ENCODE results near the gene INCA1.

INCA1 gene

DNA sequence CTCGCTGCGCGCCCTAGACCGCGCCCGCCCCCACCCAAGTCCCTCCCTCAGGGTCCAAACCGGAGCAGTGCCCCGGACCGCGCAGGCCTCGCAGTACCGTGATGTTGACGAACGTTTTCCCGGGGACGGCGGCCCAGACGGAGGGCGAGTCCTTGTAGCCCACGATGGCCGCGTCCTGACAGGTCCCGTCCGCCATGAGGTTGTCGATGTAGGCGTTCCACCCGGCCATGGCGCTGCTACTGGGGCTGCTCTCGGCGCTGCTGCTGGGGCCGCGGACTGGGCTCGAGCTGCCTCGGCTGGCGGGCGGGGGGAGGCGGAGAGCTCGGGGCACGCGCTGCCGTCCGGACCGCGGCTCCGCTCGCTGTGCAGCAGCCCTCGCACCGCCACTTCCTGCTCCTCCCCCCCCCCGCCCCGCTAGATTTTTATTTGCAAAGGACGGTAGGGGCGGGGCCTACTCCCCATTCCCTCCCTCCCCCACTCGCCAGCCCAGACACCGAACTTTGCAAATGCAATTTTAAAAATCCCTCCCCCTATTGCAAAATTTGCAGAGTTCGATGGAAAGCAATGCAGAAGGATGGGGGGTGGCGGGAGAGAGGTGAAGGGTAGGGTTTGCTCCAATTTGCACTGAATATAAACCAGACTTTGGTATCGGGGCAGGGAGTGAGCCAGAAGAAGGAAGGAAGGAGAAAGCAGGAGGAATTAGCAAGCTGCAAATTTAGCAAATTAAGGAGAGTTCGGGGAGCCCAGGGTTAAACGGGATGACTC is 49.0 kb downstream of the INCA1 start, which contains the start of gene PFN1:
TSS of gene PFN1 (minus strand) at position 365 of the 765 bp plus-strand sequence. CDS start at position 229, 136 bp downstream.
- DNase-seq (ENCODE audit: low spot score) = peak; percentile 93

DNA sequence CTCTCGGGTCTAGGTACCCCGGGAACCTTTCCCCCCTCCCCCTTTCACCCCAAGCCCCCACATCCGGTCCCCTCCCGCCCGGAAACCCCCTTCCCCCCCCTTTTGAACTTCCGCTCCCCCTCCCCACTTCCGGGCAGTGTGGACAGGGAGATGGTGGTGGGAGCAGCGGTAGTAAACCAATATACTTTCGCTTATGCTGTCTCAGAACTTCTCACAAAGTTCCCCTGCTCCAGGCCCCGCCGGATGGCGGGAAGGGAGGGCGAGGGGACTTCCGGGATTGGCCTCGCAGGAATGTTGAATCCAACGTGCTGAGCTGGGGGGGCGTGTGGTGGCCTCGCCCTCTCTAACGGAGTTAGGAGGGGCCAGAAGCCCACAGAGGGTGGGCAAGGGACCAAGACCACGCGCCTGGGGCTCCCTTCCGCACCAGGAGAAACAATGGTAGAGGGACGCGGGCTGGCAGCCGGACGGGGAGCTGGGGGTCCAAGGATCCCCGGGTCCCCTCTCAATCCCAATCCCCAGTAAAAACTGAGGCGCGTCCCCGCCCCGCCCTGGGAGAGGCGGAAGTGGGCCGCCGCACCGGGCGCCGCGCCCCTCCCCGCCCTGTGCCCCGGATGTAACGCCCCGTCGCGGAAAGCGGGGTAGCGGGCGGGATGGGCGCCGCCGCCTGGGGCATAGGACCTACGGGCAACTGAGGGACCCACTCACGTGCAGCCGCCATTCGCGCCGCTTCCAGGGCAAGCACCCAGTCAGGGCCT is 49.7 kb downstream of the INCA1 start:
- DNase-seq (ENCODE audit: low spot score) = peak; percentile 54

DNA sequence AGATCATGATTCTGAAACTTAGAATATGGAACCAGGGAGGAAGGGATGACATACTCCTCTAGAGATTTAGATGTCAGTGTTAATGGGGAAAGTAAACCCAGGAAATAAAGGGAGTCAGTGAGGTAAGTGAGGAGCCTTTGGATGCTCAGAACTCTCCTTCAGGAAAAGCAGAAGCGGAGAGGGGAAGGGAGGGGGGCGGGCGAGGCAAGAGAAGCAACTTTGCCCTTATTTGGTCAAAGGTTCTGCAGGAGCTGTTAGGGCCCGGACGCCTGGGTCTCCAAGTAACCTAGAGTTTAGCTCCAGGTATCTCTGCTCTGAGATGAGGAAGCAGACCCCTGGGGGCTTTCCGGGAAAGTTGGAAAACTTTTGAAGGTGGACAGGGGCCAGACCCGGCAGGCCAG is 50.3 kb downstream of the INCA1 start:
- no peak for DNase-seq (ENCODE audit: low spot score)

DNA sequence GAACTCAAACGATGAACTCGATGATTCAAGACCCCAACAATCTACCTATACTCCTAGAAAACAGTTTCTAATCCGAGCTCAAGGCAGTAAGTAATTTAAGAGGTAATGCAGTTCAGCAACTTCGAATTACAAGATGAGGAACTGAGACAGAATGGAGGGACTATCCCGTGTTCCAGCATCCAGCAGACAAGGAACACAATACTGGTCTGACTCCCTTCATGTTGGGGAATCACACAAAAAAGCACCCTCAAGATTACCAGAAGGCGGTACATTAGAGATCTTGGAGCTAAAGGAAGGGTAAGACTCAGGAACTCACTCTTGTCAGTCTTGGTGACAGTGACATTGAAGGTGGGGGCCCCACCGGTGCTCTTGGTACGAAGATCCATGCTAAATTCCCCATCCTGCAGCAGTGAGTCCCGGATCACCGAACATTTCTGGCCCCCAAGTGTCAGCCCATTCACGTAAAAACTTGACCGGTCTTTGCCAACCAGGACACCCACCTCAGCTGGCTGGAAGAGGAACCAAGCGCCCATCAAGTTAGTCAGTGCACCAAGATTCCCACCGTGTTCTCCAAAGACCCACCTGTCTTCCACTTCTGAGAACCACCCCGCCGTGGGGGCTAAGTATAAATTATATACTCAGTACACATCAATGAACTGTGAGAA is 50.9 kb downstream of the INCA1 start:
- DNase-seq (ENCODE audit: low spot score) = no peak

DNA sequence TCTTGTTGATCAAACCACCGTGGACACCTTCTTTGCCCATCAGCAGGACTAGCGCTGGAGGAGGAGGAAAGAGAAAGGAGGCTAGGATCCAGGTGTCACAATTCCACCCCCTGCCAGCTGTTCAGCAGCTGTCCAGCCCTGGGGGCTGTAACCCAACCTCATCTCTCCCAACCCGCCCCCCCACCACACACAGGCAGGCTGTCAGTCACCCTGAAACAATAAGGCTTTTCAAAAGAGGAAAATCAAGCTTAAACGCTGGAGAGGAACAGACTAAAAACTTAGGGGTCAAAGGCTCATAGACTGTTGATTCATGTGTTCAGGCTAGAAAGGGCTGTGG is 51.4 kb downstream of the INCA1 start:
- no peak for DNase-seq (ENCODE audit: low spot score)

DNA sequence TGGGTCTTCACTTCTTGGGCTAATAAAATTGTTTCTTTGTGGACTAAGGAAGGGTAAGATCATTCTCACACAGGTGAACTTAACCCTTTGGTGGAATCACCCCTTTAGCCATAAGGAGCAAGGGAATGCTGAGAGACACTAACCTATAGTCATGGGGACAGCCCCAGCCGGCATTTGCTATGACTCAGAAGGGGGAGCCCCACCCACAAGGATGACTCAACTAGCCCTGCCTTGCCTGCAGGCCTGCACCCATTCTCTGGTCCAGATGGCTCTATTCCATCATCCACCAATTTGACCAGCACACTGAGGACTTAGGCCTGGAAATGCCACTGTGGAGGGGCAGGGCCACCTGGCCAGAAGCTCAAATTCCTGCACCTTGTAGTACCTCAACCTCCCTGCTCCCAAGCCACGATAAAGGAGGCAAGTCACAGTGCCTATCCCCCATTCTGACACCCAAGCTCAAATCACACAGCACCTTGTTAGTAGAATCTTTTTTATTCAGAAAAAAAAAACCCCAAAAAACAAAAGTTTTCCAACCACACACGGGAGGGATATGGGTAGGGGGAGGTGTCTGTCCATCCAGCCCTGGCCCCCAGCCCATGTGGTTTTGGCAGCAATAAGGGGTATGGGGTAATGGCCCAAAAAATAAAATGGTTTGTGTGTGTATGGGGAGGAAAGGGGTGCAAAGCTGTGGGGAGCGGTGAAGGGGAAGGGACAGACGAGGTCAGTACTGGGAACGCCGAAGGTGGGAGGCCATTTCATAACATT is 52.0 kb downstream of the INCA1 start:
- peak; percentile 91 for DNase-seq (ENCODE audit: low spot score)

DNA sequence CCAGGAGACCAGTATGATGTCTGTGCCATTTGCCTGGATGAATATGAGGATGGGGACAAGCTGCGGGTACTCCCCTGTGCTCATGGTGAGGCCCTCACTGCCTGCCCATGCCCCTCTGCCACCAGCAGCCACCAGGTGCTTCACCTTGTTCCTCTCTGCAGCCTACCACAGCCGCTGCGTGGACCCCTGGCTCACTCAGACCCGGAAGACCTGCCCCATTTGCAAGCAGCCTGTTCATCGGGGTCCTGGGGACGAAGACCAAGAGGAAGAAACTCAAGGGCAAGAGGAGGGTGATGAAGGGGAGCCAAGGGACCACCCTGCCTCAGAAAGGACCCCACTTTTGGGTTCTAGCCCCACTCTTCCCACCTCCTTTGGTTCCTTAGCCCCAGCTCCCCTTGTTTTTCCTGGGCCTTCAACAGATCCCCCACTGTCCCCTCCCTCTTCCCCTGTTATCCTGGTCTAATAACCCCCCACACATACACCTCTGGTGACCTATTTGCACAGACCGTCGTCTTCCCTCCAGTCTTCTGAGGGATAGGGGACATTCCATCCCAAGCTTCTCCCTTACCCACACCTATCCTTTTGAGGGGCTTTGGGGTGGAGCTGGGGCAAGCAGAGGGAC is 52.7 kb downstream of the INCA1 start:
- DNase-seq (ENCODE audit: low spot score) = no peak

DNA sequence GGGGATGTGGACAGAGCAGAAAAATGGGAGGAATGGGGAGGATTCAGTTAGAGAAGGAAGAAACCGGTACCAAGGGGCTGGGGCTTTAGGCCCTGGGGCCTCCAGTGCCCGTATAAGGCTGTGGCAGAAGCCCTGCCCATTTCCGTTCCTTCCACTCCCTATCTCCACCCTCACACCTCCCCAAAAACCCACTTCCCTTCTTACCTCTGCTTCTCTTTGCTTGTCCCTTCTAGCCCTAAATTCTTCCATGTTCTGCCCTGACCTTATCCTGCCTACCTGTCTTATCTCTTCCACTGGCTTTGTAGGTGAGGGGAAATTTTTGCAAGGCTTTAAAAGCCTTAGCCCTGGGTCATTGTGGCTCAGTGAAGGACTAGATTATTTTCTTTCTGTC is 53.2 kb downstream of the INCA1 start:
- DNase-seq (ENCODE audit: low spot score) = no peak

DNA sequence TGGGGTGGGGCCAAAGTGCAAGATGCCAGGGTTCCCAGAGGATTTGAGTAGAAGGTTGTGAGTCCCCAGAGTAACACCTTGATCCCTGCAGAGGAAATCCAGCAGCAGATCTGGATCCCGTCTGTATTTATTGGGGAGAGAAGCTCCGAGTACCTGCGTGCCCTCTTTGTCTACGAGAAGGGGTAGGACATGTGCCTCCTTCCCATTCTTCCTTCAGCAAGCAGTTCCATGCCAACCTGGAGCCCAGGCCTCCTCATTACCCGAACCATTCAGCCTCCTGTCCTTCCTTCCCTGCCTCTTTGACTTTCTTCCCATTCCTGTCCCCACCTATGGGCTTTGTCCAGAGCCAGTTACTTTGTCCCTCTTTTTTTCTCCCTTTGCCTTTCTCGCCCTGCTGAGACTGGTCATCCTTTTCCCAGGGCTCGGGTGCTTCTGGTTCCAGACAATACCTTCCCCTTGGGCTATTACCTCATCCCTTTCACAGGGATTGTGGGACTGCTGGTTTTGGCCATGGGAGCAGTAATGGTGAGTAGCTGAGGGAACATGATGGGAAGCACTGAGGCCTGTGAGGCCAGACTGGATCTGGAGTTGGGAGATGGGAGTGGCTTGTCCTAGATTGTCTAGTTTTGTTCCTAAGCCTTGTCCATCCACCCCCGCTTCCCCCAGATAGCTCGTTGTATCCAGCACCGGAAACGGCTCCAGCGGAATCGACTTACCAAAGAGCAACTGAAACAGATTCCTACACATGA is 54.4 kb downstream of the INCA1 start:
- no peak for DNase-seq (ENCODE audit: low spot score)

DNA sequence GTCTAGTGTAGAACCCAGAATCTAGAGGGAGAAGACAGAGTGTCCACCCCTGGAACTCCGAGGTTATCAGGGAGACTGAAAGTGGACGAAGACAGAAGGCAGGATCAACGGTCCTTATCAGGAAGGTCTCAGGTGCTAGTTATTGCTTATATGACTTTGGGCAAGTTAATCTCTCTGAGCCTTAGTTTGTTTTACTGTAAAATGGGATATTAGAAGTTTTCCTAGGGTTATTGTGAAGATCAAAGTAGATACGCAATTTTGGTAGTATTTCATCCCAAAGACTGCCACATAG is 56.1 kb downstream of the INCA1 start:
- no peak for DNase-seq (ENCODE audit: low spot score)

DNA sequence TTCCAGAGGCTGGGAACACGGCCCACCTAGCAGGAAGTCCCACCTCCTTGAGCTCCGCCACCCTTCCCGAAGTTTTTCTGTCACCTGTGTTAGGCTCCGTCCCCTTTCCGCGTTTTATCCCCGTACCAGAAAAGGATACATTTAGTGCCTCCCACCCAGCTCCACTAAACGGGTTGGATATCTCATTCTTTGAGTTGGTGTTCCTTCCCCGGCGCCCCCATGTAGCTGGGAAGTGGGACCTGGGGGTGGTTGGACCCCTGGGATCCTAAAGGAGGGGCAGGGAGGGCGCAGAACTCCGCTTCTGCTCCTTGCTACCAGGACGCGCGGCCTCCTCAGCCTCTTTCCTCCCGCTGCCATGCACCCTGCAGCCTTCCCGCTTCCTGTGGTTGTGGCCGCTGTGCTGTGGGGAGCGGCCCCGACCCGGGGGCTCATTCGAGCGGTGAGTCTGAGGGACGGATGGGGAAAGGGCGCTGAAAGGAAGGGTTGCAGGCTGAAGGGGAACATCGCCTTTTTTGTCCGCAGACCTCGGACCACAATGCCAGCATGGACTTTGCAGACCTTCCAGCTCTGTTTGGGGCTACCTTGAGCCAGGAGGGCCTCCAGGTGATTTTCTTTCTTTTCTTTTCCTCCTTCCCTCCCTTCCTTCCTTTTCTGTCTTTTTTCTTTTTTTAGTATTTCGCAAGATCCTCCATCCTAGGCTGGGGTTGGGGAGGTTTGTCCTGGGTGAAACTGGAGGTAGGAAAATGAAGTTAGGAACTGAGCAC is 56.6 kb downstream of the INCA1 start:
- peak; percentile 77 for DNase-seq (ENCODE audit: low spot score)

DNA sequence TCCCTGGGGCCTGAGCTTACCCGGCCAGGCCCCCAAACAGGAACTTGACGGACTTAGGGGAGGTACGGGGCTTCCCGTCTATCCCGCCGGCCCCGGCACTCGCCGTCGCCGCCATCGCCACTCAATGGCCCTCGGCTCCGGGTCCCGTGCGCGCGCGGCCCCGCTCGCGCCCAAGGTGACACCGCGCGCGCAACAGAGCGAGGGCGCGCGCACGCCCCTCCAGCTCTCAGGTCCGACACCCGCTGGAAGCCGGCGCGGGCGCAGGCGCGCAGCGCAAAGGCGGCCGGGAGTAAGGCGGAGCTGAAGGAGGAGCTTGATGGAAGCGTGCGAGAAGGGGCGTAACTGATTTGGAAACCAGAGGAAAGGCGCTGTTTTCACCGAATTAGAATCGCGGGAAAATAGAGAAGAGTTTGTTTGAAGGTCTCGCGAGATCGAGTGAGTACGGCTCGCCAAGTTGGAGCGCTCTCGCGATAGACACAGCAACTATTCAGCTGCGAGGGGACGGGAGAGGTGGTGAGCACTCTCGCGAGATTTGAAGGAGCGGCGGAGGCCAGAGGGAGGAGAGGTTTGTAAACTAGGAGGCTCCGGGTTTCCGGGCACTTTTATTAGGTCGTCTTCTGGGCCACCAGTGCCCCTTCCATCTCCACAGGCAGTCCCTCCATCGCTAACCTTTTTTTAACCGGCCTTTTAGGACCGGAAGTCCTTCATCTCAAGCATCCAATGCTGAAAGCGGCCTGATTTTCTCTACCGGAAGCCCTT is 57.3 kb downstream of the INCA1 start, which contains the start of the genes RNF167 and SLC25A11:
TSS of gene RNF167 (plus strand) at position 473 of the 759 bp plus-strand sequence. CDS start 642 bp downstream, outside the sequence.
TSS of gene SLC25A11 (minus strand) at position 251 of the 759 bp plus-strand sequence. CDS start at position 115, 136 bp downstream.
- DNase-seq (ENCODE audit: low spot score) = peak; percentile 99

DNA sequence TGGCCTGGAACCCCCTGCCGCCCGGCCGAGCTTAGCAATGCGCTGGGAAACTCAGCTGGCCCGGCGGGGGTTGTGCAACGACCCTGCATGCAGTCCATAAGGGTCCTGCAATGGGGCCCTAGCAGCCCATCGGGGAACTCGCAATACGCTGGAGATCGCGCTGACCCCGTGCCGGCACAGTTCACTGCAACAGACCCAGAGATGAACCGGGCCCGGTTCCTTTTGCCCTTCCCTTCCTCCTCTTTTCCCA is 57.9 kb downstream of the INCA1 start:
- DNase-seq (ENCODE audit: low spot score) = no peak

DNA sequence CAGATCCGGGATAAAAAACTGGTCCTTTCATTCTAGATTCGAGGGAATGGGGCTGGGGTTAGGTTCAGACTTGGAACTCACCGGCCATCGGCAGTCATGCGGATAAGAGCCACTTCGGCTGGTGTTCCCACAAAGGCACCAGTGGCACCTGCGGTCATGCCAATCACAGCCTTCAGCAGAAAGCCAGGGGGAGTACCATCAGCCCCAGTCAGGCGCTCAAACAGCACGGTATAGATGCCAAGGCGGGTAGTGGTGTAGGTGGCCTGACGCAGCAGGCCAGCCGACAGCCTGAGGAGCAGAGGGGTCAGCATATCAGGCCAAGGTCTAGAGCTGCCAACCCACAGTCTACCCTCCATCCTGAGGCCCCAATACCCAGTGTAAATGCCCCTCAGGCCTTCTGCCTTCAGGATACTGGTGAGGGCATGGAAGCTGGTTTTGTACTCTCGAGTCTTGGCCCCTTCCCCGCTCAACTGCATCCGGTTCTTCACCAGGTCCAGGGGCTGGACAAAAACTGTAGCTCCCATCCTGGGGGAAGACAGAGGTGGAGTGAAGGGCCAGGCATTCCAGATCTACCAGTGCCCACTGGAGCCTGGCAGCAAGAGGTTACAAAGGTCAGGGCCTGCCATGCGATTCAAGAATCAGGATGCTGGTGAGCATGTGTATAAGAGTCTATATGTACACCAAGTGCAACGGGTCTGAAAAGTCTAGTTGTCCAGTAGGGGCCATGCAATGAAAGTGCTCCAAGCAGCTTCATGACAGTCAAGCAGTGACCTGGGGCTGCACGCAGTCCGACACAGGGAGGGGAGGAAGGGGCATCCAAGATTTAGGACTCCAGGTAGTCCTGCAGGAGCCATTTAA is 58.4 kb downstream of the INCA1 start:
- no peak for DNase-seq (ENCODE audit: low spot score)
